Activated CD8-positive, alpha-beta memory T cell treated with anti-CD3 and anti-CD28 coated beads, Interleukin-2, amount 50 U/mL, for 24 hours (primary cell): ENCODE measurements around the gene CHADL.

ENCODE experiments used
- DNase-seq: peaks from one replicate; pipeline ENCODE4 v3.0.0-alpha.2; 2020; ENCODE audit errors: extremely low read depth

CHADL gene

DNA sequence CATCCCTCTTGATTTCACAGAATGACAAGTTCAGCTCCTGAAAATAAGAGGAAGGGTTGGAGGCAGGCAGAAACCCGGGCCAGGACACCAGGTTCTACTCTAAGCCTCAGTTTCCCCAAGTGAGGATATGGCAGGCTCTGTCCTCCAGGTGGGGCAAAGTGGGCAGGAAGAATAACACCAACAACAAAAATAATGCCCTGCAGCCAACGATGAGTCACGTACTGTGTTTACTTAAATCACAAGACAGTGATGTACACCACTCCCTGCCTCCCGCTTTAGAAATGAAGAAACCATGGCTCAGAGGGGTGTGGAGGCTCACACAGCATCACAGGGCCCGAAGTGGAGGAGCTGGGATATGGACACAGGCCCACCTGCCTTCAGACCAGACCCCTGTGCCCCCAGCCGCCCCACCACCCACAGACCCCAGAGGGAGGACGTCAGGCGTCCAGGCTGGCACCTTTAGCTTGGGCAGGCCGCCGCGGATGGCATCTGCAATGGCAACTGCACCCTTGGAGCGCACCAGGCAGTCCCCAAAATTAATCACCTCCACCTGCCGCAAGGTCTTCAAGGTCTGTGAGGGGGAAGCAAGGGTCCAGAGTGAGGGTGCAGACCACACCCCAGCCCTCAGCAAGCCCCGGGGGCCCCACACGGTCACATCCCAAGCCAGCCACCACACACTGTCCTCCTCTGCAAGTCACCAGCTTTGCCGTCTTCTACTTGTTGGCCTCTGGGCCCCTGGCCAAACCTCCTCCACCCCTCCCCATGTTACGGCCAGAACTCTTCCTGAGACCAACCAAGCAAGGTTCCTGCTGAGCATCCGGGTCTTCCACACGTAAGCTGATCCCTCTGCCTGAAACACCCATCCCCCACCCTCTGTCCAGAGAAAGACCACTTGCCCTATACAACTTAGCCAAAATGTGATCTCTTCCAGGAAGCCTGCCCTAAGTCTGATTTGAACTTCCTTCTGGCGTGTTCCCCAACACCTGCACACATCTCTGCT lies 15.8 kb upstream of the CHADL start:
- no peak for DNase-seq

- DNase-seq = no peak
These were observed 13.5 kb upstream of the CHADL start for GRCh38 chr22:41254230-41254629.

DNA sequence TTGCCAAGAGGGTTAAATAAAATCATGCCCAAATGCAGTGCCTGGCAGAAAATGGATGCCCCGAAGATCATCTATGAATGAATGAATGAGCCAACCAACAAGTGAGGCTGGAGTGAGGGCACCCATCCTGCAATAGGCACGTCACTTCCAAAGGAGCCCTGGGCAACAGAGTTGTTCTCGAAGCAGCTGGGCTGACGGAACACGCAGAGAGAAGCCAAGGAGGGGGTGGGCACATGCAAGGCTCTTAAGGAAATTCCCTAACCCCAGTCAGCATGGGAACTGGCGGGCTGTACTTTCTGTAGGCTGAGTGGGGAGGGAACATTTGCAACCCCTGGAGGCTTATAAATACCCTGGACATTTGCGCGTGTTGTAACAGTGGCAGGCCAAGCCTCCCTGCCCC lies 11.6 kb upstream of the CHADL start:
- no peak for DNase-seq

DNA sequence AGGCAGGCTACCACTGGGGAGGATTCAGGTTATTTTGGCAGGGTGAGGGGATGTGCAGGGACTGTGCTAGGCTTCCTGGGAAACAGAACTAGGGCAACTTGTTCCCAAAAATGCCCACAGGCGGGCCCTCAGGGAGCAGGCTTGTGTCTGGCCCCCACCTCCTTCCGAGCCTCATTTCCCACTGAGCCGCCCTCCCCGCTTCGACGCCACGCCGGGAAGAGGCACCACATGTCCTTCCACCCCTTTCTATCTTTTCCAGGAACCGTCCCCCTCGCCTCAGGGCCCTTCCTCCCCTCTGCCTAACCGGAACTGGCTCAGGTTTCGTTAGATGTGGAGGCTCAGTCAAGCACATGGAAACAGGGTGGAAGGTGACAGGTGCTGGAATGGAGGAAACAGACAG lies 9.4 kb upstream of the CHADL start:
- DNase-seq = no peak

DNA sequence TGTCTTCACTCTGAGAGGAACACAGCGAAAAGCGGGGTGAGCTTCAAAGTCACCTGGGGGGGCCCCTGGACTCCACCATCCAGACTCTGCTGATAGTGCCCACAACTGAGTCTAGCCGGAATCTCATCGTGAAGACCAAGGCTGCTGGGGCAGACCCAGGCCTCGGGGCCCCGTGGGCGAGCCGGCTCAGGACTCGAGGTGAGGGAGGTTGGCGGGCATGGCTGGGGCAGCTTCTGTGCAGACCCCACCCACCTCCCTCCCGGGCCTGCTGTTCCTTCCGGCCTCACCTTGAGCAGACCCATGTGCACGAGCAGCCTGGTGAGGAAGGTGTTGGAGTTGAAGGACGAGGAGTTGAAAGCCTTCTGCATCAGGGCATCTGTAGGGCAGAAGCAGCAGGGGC lies 8.7 kb upstream of the CHADL start:
- DNase-seq = no peak

GRCh38 chr22:41248758-41249157 lies 8.0 kb upstream of the CHADL start:
- DNase-seq = no peak

- no peak for DNase-seq
These were observed 7.6 kb upstream of the CHADL start for GRCh38 chr22:41248314-41248713.

GRCh38 chr22:41247703-41248102 lies 7.0 kb upstream of the CHADL start:
- DNase-seq = no peak

DNA sequence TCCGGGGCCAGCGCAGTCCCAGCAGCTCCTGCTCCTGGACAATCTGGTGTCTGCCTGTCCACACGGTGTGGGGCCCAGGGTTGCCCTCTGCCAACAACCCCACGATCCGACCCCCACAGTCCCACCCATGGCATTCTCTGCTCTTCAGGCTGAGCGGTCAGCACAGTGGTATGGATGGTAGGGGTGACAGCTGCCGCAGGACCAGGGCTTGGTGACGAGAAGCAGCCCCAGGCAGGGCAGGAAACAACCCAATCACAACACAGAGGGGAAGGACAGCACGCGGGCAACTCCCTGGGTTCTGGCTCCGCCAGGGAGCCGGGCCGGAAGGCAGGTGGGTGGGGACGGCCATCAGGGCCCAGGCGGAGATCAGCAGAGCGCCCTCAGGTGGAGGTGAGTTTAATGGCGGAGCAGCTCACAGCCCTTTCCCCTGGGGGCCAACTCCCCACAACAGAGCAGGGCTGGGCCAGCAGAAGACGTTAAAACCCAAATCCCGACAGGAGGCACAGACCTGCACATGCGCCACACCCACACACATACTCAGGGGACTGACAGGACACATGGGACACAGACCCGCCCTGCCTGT lies 5.3 kb upstream of the CHADL start:
- DNase-seq = no peak

DNA sequence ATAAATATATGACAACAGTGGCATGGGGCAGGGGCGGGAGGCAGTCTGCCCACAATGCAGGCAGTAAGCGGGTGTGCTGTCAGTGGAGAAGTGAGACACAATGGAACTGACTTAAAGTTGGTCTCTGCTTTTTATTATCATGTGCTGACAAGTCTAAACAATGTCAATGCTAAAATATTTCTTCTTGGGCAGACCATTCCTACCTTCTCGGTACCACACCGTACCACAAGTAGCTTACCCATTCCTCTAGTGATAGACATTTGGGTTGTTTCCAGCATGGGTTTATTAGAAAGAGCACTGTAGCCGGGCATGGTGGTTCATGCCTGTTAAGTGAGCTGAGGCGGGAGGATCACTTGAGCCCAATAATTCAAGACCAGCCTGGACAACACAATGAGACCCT lies 2.6 kb upstream of the CHADL start:
- DNase-seq = no peak

GRCh38 chr22:41242396-41243117 lies 1.8 kb upstream of the CHADL start:
- DNase-seq = no peak

DNA sequence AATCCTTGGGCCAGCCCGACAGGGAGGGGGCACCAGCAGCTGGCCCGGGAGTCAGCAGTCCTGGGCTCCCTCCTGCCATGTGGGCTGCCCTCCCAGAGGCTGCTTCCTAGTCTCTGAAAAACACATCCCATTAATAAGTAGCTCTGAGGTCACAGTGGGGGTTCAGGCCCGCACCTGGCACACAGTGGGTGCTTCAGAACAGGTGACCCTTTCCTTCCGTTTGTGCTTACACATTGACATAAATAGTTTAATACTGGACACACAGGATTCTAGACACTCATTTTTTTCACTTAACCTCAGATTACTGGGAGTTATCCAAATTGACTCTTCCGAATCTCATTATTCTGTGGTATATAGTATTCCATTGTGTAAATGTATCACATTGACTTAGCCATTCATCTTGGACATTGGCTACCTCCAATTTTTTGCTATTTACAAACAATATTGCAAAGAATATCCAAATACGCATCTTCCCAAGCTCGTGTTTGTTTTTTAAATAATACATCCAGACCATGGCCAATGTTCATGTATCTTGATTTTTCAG lies 474 bp upstream of the CHADL start:
- DNase-seq = no peak

- DNase-seq = no peak
These were observed 1.1 kb downstream of the CHADL start for GRCh38 chr22:41239443-41240128.

DNA sequence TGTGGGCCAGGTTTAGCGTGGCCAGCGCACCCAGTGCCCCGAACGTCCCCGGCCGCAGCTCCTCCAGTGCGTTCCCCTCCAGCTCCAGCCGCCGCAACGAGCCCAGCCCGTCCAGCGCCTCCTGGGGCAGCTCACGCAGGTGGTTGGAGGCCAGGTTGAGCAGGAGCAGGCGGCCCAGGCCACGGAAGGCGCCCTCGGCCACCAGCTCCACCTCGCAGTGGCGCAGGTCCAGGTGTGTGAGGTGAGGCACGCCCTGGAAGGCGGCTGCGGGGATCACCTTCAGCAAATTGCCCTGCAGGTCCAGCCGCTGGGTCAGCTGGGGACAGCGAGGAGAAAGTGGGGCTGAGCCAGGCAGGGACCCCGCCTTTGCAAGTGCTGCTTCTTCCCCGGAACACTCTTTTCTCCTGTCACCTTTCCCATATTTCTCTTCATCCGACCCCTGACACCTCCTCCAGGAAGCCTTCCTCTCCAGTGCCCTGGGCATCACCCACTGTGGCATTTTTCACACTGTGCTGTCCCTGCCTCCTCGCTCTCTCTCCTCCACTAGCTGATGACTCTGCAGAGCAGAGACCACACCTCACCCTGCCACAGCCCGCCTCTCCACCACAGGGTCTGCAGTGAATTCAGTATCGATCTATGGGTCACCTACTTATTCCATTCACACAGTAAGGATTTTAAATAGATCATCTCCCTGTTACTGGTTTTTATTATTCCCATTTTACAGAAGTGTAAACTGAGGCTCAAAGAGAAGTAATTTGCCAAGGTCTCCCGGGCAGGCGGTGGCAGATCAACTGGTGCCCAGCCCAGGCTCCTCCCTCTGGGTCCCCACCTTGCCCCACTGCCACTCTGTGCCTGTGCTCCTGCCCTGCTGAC lies 1.9 kb downstream of the CHADL start:
- DNase-seq = no peak

- peak; percentile 46 for DNase-seq
These were observed 2.8 kb downstream of the CHADL start for GRCh38 chr22:41237707-41238569.

- DNase-seq = no peak
These were observed 3.6 kb downstream of the CHADL start for GRCh38 chr22:41237036-41237706.

GRCh38 chr22:41234815-41235695 lies 5.7 kb downstream of the CHADL start:
- DNase-seq = no peak

DNA sequence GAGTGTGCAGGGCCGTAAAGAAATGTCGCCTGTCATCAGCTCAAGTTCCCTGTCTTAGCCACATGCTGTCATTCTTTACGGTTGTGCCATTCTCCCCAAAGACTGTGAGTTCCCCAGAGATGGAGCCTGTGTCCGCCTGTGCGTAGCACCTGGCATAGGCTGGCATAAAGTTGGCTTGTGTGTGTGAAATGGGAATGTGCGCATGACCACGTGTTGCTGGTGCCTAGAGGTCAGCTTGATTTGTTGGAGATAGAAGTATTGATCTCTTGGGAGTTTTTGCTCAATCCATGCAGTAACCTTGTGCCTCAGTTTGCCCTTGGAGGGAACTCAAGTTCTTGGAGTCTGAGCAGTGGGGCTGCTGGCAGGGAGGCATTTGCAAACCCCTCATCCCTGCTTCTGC lies 9.4 kb downstream of the CHADL start:
- DNase-seq = no peak
